GM18951 (cell line): ENCODE results near the gene STYXL2.

Experiments
- POLR2A ChIP-seq: IDR thresholded peaks from 4 replicates; pipeline ENCODE4 v1.6.1; 2011; ENCODE audit warnings: mild to moderate bottlenecking; ENCODE audit not compliant: insufficient read length, insufficient read depth; ENCODE audit errors: extremely low read depth
- in situ Hi-C: fragments of 300-500 bp; cut with MboI; formaldehyde crosslinking; loops from one replicate; pipeline ENCODE4 v1.12.0; 2022; ENCODE audit warnings: low sequenced_read_pairs, mixed read lengths, inconsistent platforms; ENCODE audit not compliant: unreplicated experiment

STYXL2 gene

GRCh38 chr1:167138703-167139102 lies 44.8 kb downstream of the STYXL2 start:
- in situ Hi-C loops: no loop called here
- no peak for TF ChIP-seq POLR2A

- no peak for TF ChIP-seq POLR2A
- in situ Hi-C loops: no loop called here
Observed at GRCh38 chr1:167141963-167142362, 48.1 kb downstream of the STYXL2 start.
